Body of pancreas (tissue), 4 donors: ENCODE results near the gene PXDN.

Source experiments
- CTCF ChIP-seq, 7 experiments: fragments of 450-650 bp in 4 of 7; fragments of 200-600 bp in 3 of 7; sonication (generic) in 3 of 7; IDR thresholded peaks; one replicate each; pipeline ENCODE4 v1.5.1; 2016 to 2019; ENCODE audit warnings: antibody characterized with exemption in 7 of 7
- POLR2A ChIP-seq, 3 donors: fragments of 450-650 bp; IDR thresholded peaks; one replicate each; pipeline ENCODE4 v1.6.1; 2016; ENCODE audit warnings: antibody characterized with exemption in 3 of 3, mild to moderate bottlenecking in 2 of 3

- TF ChIP-seq CTCF (IDR thresholded peaks at IDR 0.05): no peak
- no peak for TF ChIP-seq POLR2A (IDR thresholded peaks at IDR 0.05)
Observed at GRCh38 chr2:1741851-1742250, 2.5 kb downstream of the PXDN start.
